Measurements from ENCODE around the gene OPTN.

The OPTN gene

DNA sequence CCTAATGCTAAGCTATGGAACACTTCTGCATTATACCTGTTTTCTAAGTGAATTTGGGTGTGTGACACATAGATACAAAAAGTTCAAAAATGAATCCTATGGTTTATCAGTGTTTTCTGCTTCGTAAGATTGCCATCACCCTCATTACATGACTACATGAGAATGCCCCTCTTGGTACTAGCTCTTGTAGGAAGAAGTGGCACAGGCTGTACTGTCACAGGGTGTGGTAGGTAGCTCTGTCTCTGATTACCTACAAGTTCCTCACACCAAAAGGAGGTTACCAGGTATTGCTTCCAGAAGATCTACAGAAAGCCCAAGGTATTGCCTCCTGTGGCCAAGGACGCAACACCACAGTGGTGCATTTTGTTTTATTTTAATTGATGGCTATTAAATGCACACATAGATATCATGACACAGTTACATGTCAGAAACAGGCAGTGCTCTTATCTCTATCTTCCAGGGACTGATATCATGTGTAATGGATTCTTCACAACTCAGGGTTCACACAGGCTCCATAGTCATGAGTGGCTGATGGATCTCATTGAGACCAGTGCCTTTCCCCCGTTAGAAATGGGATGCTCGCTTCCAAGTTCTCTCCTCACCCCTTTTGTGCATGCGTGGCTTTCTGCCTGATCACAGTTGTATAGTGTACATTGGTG is 6.6 kb downstream of the OPTN start:
- no peak overlapping the region for H3K27ac ChIP-seq
- no peak overlapping the region for H3K4me3 ChIP-seq (ENCODE audit: low read depth in 1 of 2, low read length in 1 of 2)
- H3K36me3 ChIP-seq: no peaks in the 10 kb centered on the region
- no peak for TF ChIP-seq CTCF (IDR thresholded peaks at IDR 0.05)
- H3K4me1 ChIP-seq (ENCODE audit: control insufficient read depth in 1 of 2, insufficient read depth in 1 of 2, low read depth in 1 of 2, low read length in 1 of 2): no peaks in the 10 kb centered on the region
- peaks cover 11% of the 10 kb centered on the region for H3K27me3 ChIP-seq
- no peaks in the 10 kb centered on the region for H3K9me3 ChIP-seq

GRCh38 chr10:13110908-13111307 is 10.9 kb downstream of the OPTN start:
- H3K9me3 ChIP-seq: no peaks in the 10 kb centered on the region
- no peak overlapping the region for H3K27ac ChIP-seq
- H3K4me1 ChIP-seq (ENCODE audit: control insufficient read depth in 1 of 2, insufficient read depth in 1 of 2, low read depth in 1 of 2, low read length in 1 of 2): no peaks in the 10 kb centered on the region
- TF ChIP-seq CTCF (IDR thresholded peaks at IDR 0.05): no peak
- no peaks in the 10 kb centered on the region for H3K36me3 ChIP-seq
- H3K4me3 ChIP-seq (ENCODE audit: low read depth in 1 of 2, low read length in 1 of 2): no peak overlapping the region
- H3K27me3 ChIP-seq: no peaks in the 10 kb centered on the region

- Histone ChIP-seq H3K36me3 (no peaks in the 10 kb centered on the region), H3K9me3 (no peaks in the 10 kb centered on the region), H3K4me1 (ENCODE audit: control insufficient read depth in 1 of 2, insufficient read depth in 1 of 2, low read depth in 1 of 2, low read length in 1 of 2) (peaks cover 3 to 7% of the 10 kb centered on the region in 2 experiments), H3K27me3 (peaks cover 8% of the 10 kb centered on the region), H3K27ac (no peak overlapping the region), H3K4me3 (ENCODE audit: low read depth in 1 of 2, low read length in 1 of 2) (no peak overlapping the region)
- TF ChIP-seq CTCF (IDR thresholded peaks at IDR 0.05): no peak
Observed at GRCh38 chr10:13113544-13113943, 13.6 kb downstream of the OPTN start.

GRCh38 chr10:13115832-13116803 is 16.2 kb downstream of the OPTN start:
- Histone ChIP-seq H3K4me3 (ENCODE audit: low read depth in 1 of 2, low read length in 1 of 2) (no peak overlapping the region), H3K36me3 (no peaks in the 10 kb centered on the region), H3K9me3 (no peaks in the 10 kb centered on the region), H3K27ac (no peak overlapping the region), H3K27me3 (peaks cover 16% of the 10 kb centered on the region), H3K4me1 (ENCODE audit: control insufficient read depth in 1 of 2, insufficient read depth in 1 of 2, low read depth in 1 of 2, low read length in 1 of 2) (peaks cover 3 to 7% of the 10 kb centered on the region in 2 experiments)
- no peak for TF ChIP-seq CTCF (IDR thresholded peaks at IDR 0.05)

GRCh38 chr10:13117841-13118783 is 18.1 kb downstream of the OPTN start:
- Histone ChIP-seq H3K27me3 (peaks cover 16% of the 10 kb centered on the region), H3K4me1 (ENCODE audit: control insufficient read depth in 1 of 2, insufficient read depth in 1 of 2, low read depth in 1 of 2, low read length in 1 of 2) (peaks cover 3 to 7% of the 10 kb centered on the region in 2 experiments), H3K9me3 (no peaks in the 10 kb centered on the region), H3K27ac (no peak overlapping the region), H3K36me3 (no peaks in the 10 kb centered on the region), H3K4me3 (ENCODE audit: low read depth in 1 of 2, low read length in 1 of 2) (no peak overlapping the region)
- no peak for TF ChIP-seq CTCF (IDR thresholded peaks at IDR 0.05)
